ENCODE results near the gene DYSF. TPM values are rescaled to one million over a fixed set of nuclear protein-coding genes. Genes with fewer than 3 reads are reported as not detected.

DYSF gene
- total RNA-seq, 4 donors from 2014 or later: 4.2 to 12.0 (median 5.9) TPM

- Histone ChIP-seq H3K27me3 (no peaks in the 10 kb centered on the region), H3K36me3 (no peaks in the 10 kb centered on the region), H3K9me3 (no peaks in the 10 kb centered on the region), H3K27ac (no peak overlapping the region), H3K4me1 (peaks cover 0 to 29% (median 5%) of the 10 kb centered on the region in 4 donors), H3K4me3 (no peak overlapping the region)
- DNase-seq (ENCODE audit: low spot score in 2 of 2): no peak
- WGBS, 2 donors: 83% methylated on average over 8 of the region's 8 CpGs
- no peak for TF ChIP-seq POLR2A (IDR thresholded peaks at IDR 0.05)
- no peak for TF ChIP-seq CTCF (IDR thresholded peaks at IDR 0.05)
- TF ChIP-seq EP300 (IDR thresholded peaks at IDR 0.05): no peak
These were observed 145.7 kb downstream of the DYSF start for GRCh38 chr2:71599038-71599437.

GRCh38 chr2:71599646-71600236 is 146.4 kb downstream of the DYSF start:
- Histone ChIP-seq H3K4me3 (no peak overlapping the region), H3K27me3 (no peaks in the 10 kb centered on the region), H3K9me3 (no peaks in the 10 kb centered on the region), H3K27ac (no peak overlapping the region), H3K4me1 (peaks cover 0 to 36% (median 5%) of the 10 kb centered on the region in 4 donors), H3K36me3 (no peaks in the 10 kb centered on the region)
- TF ChIP-seq EP300 (IDR thresholded peaks at IDR 0.05): no peak
- no peak for TF ChIP-seq POLR2A (IDR thresholded peaks at IDR 0.05)
- no peak for TF ChIP-seq CTCF (IDR thresholded peaks at IDR 0.05)
- WGBS, 2 donors: 91 to 95% methylated on average over 13 of the region's 13 CpGs
- no peak for DNase-seq (ENCODE audit: low spot score in 2 of 2)

- no peaks in the 10 kb centered on the region for H3K36me3 ChIP-seq
- TF ChIP-seq EP300 (IDR thresholded peaks at IDR 0.05) (no peak), POLR2A (IDR thresholded peaks at IDR 0.05) (no peak), CTCF (IDR thresholded peaks at IDR 0.05) (no peak)
These were observed 147.2 kb downstream of the DYSF start for GRCh38 chr2:71600555-71600954.

GRCh38 chr2:71601136-71602114 is 148.1 kb downstream of the DYSF start:
- Histone ChIP-seq H3K4me1 (peaks cover 0 to 37% (median 3%) of the 10 kb centered on the region in 4 donors), H3K4me3 (no peak overlapping the region), H3K27ac (no peak overlapping the region), H3K9me3 (no peaks in the 10 kb centered on the region), H3K36me3 (no peaks in the 10 kb centered on the region), H3K27me3 (no peaks in the 10 kb centered on the region)
- no peak for DNase-seq (ENCODE audit: low spot score in 2 of 2)
- WGBS, 2 donors: 84 to 93% methylated on average over 11 of the region's 11 CpGs
- no peak for TF ChIP-seq POLR2A (IDR thresholded peaks at IDR 0.05)
- TF ChIP-seq EP300 (IDR thresholded peaks at IDR 0.05): no peak
- TF ChIP-seq CTCF (IDR thresholded peaks at IDR 0.05): no peak

More at GRCh38 chr2:71600555-71600954, 147.2 kb downstream of the DYSF start:
- no peak overlapping the region for H3K27ac ChIP-seq
- no peak for DNase-seq (ENCODE audit: low spot score in 2 of 2)
- H3K9me3 ChIP-seq: no peaks in the 10 kb centered on the region
- H3K4me1 ChIP-seq: peaks cover 0 to 42% (median 5%) of the 10 kb centered on the region in 4 donors
- no peak overlapping the region for H3K4me3 ChIP-seq
- H3K27me3 ChIP-seq: no peaks in the 10 kb centered on the region
- WGBS, 2 donors: 95 to 97% methylated on average over 9 of the region's 9 CpGs

GRCh38 chr2:71602115-71602495 is 148.7 kb downstream of the DYSF start:
- 91 to 96% methylated on average over 1 of the region's 1 CpG for WGBS, 2 donors
- no peak for DNase-seq (ENCODE audit: low spot score in 2 of 2)
- Histone ChIP-seq H3K27me3 (no peaks in the 10 kb centered on the region), H3K4me1 (peaks cover 0 to 30% (median under 1%) of the 10 kb centered on the region in 4 donors), H3K4me3 (no peak overlapping the region), H3K9me3 (no peaks in the 10 kb centered on the region), H3K27ac (no peak overlapping the region), H3K36me3 (no peaks in the 10 kb centered on the region)
- TF ChIP-seq CTCF (IDR thresholded peaks at IDR 0.05) (no peak), POLR2A (IDR thresholded peaks at IDR 0.05) (no peak), EP300 (IDR thresholded peaks at IDR 0.05) (no peak)
